Daoy (cell line): ENCODE data around the gene MAP3K14. TPM values are rescaled to one million over a fixed set of nuclear protein-coding genes. Genes with fewer than 3 reads are reported as not detected.
A peak's percentile ranks its signal among the peaks of the same experiment; 100 is the strongest.

Source experiments
- DNase-seq: peaks from one replicate; pipeline ENCODE4 v3.0.0-alpha.2; 2015; ENCODE audit warnings: low read depth
- total RNA-seq: library from RNA; depleted of rRNA; stranded (reverse); fragments of >200 nt; shearing (Covaris generic); gene quantifications from 2 replicates; pipeline ENCODE4 v1.2.3, GENCODE V29; 2014

The MAP3K14 gene
- total RNA-seq, 1 experiment from 2014 or later, result 11.3 TPM

DNA sequence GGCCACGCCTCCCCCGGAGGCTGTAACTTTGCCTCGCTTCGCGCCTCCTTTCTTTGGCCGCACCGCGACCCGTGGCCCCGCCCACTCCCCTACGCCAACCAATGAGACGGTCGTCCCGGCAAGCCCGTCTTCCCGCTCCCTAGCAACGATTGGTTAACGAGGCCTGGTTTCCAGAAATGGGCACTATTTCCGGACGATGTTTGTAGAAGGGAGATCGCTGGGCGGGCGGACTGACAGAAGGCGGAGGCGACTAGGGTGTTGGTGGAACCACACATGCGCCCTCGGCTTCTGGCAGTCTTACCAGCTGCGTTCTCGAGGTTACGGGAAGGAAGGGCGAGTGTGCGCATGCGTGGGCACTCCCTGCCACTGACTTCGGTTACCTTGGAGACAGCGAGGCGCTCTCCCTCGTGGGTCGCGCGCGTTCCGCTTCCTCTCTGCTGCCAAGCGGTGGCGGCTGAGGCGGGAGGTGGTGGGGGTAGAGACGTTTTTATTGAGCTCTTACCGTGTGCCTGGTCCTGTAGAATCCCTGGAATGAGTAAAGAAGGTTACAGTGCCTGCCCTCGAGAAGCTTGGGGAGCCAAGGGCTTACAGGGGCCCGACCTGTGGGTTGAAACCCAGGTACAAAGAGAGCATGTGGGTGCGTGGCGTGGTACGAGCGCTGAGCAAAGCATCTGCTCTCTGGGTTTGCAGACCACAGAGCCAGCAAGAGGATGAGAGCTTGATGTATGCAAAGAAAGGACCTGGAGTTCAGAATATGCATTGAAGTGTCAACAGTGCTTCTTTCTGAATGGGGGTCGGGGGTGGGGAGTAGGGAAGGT is 500 bp upstream of the MAP3K14 start:
- DNase-seq, result peak; percentile 100

DNA sequence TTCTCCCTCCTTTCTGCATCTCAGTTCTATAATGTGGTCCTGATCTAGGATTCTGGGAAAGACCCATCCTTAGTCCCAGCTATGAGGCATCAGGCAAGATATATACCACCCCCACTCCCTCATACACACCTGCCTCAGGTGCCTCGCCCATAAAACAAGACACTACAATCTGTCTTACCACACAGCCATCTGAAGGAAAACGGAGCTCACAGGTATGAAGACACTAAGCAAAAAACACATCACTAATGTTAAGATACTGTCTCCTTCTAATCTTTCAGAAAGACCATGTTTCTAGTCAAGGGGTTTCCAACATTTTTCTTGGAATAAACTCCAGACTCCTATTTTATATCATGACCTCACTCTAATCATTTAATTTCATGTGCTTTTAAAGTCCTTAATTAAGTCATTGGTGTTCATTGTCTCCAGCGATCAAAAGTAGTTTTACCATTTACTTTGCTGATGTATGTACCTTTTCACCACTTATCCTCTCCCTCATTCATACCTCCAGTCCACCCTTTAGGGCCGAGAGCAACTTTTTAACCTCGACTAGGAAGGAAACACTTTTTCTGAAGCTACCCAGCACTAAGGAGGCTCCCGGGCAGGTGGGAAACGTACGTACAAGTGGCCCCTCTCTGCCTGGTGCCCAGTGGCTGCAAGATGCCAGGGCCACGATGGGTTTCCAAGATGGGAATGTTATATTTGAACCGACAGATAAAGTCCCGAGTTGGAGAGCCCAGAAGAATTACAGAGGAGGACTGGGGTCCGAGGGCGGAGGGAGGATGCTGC is 979 bp downstream of the MAP3K14 start:
- DNase-seq, result no peak

DNA sequence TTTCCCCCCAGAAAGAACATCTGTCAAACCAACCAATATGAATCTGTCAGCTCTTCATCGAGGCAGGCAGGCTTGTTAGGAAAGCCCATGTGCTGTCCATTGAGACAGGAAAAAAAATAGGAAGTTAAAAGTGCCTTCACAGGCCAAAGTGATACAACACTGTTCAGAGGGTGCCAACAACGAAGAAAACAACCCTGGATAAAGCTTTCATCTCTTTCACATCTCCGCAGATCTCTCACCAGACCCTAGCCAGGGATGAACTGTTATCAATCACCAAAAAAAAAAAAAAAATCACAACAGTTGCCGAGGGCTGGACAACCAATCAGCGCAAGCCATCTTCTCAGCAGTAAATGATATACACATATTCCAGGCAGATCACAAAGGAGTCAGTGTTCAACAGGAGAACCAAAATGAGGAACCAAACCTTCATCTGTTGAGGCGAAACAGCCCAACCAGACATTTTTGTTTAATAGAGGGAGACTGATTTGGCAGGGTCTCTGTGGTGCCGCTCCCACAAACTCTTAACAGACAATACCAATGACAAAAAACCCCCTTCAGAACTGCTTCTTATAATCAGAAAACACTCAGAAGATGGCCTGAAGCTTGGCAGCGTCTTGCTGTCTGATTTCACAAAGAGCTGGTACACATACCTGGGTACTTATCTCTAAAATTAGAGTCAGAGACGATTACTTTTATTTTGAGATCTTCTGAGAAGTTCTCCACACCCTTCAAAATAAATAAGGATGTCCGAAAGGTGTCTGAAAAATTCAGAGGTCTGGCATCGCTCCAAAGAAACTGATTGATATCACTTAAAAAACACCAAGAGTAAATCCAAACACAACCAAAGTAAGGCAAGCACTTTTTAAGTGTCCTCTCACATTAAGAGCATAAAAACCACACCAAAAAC is 1.8 kb downstream of the MAP3K14 start:
- DNase-seq, result peak; percentile 51

DNA sequence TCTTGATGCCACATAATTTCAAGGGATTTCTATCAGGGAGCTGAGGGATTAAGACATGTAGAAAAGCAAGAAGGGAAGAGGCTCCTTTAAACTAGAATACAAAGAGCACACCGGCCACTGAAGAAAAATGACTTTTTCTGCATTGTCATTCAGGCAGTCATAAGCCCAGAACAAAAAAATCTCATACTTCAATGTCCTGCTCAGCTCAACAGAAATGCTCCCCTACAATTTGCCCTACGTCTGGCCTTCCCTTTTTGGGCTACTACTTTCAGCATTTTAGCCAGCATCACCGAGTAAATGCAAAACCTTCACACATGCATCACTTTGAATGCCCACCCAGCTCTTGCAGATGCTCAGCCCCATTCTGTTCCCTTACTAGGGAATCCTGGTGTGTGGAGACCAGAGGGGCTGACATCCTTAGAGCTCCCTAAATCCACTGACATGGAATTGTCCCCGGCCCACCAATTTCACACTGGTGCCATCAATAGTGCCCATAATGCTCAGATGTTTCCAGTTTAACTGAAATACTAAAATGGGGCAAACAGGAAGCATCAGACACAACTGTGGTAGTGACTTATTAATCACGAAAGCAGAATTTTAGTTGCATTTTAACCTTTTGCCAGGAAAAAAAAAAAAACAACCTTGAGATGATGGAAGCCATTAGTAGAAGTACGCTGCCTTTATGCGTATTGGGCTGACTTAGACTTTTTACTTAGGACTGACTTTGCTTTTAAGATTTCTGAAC is 2.7 kb downstream of the MAP3K14 start:
- DNase-seq, result no peak

DNA sequence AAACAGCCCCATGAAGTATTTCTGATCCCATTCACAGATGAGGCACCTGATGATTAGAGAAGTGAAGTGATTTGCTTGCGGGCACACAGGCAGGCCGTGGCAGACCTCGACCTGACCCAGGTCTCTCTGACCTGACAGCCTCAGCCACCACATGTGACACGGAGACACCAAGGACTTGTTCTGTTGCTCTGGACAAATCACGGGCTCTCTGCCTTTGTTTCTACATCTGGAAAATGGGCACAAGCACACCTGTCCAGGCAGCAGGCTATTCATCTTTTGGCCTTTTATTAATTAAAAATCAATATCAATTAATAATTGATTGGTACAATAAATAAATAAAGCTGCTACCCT is 3.4 kb downstream of the MAP3K14 start:
- DNase-seq, result no peak

DNA sequence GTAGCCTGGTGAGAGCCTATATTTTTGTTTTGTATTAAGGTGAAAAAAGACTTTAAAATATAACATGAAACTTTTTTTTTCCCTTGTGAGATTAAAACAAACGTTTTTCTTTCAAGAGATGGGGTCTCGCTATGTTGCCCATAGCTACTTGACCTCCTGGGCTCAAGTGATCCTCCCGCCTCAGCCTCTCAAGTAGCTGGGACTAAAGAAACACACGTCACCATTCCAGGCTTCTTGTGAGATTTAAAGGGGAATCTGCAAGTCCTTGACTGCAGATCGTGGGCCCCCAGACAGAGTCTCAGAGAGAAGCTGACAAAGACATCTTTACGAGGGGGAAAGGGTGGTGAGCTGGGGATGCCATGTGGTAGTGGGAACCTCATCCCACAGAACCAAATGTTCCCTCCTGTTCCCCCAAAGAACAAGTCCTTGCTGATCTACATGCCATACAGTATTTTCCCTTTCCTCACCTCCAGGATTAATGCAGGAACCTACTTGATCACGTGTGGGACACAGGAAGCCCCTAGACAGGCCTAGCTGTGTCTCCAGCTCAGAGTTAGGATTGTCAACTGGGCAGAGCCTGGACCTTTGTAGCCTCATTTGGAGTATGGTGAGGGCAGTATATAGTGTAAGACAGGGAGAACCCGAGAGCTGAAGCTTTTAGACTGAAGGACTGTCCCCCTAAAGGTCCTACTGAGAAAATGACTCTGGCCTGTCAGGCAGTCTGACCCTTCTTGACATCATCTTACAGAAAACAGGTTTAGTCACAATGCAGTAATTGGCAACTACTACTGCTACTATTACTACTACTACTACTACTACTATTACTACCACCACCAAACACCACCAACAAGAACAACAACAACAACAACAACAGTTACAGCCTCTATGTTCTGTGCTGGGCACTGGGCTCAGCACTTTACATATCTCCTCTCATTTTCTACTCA is 4.1 kb downstream of the MAP3K14 start:
- DNase-seq, result no peak

DNA sequence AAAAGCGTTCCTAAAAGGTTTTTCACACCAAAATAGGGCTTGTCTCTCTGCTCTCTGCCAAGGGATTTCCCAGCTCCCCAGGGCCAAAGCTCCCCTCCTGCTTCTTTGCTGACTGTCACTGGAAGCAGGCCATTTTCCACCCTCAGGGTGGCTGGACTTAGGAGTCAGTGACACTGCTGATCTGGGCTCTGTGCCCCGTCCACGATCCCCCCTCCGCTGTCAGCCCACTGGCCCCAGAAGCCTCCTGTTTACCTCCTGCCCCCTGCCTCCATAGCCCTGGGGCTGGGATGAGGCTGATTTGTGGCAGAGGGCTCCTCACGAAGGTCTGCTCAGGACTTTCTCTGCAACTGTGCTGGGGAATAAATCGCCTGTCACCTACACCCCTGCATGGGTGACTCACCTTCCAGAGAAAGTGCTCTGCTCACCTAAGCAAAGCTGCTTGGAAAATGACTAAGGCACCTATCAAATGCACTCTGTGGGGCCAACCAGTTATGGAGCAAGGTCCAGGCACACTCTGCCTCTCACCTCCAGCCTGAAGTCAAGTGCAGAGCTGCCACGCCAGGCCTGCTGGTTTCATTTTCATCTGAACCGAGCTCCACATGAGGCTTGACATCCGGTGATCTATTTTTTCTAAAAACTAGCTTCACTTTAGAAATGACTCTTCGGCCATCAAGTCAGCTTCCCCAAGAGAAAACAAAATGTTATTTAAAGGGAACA is 4.9 kb downstream of the MAP3K14 start:
- DNase-seq, result peak; percentile 87

DNA sequence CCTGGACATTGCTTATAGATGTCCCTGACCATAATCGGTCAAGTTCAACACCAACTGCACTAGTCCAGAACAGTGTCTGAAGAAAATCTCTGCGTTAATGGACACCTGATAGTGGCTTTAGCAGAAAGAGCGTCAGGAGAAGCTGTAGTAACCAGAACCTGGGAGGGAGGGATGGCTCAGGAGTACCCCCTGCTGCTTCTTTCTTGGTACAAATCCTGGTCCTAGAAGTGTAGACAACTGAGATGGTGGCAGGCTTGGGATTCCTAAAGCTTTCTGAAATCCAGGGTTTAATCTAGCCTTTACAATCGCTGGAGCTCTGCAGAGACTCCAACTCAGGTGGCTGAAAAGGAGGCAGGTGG is 5.4 kb downstream of the MAP3K14 start:
- DNase-seq, result no peak

DNA sequence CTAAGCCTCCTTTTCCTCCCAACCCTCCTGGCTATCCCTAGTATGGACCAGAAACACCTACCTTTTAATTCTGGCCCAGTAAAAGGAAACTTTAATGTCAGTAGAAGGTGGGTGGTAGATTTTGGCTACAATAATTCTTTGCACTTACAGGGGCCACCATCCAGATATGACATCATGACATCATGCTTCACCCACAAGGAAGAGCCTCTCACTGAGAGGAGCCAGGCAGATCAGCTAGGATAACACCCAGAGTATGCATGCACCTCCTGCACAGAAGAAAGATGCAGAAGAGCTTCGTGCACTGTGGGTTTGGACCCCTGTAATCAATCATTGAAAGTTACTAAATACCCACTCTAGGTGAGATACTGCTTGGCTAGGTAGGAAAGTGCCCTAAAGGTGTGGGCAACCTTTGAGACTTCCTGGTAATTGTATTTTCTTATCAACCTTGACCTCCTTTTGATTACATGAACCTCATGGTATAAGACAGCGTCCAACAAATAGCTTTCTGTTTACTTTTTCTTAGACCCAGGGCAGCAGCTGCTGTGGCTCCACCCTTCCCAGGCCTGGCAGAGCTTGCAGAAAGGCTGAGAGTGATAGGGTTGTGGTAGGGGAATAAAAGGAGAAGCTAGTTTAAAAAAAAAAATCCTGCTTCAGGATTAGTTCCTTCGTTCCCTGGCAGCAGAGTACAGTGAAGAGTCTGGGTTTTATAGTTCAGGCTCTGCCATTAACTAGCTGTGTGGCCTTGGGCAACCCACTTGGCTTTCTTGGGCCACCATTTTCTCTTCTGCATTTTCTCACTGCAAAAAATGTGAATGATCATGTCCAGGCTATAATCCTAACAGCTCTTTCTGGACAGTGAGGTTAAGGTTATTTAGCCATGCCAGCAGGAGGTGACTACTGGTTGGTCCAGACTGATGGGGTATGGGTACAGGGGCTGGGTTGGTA is 6.2 kb downstream of the MAP3K14 start:
- no peak for DNase-seq

DNA sequence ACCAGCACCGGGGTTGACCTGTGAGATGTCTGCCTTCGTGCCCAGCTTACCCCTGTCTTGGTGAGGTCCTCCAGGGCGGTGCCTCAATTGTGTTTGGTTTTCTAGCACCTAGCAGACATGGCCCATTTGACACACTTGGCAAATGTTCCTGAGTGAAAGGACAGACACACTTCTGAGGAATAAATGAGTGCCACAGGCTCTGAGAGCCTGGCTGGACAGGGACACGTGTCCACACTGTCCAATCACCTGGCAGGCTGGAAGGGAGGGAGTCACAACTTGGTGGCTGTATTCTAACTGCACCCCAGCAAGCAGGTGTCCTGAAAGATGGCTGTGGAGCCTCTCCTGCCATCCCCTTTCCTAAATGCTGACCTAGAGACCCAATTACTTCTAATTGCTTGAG is 7.4 kb downstream of the MAP3K14 start:
- DNase-seq, result no peak

DNA sequence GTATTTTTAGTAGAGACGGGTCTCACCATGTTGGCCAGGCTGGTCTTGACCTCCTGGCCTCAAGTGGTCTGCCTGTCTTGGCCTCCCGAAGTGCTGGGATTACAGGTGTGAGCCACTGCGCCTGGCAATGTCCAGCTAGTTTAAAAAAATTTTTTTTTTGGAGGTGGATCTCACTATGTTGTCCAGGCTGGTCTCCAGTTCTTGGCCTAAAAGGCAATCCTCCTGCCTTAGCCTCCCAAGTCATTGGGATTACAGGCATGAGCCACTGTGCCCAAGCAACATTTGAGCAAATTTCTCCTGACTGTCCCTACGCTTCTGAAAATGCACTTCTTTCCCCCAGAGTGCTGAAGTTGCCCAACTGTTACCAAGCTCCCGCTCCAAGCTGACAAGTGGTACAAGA is 8.0 kb downstream of the MAP3K14 start:
- DNase-seq, result no peak

DNA sequence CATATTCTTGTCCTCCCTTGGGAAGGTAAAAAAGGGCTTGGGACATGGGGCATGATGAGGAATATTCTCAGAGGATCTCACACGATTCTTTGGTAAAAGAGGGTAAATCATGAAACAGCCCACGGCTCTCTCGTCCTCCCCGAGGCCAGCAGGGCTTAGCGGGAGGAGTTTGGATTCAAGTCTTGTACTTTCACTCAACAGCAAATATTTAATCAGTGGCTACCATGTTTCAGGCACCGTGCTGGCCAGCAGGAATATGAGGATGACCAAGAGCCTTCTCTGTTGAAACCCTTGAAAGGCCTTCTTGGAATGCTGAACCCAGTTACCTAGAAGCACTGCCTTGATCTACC is 8.8 kb downstream of the MAP3K14 start:
- DNase-seq, result no peak

DNA sequence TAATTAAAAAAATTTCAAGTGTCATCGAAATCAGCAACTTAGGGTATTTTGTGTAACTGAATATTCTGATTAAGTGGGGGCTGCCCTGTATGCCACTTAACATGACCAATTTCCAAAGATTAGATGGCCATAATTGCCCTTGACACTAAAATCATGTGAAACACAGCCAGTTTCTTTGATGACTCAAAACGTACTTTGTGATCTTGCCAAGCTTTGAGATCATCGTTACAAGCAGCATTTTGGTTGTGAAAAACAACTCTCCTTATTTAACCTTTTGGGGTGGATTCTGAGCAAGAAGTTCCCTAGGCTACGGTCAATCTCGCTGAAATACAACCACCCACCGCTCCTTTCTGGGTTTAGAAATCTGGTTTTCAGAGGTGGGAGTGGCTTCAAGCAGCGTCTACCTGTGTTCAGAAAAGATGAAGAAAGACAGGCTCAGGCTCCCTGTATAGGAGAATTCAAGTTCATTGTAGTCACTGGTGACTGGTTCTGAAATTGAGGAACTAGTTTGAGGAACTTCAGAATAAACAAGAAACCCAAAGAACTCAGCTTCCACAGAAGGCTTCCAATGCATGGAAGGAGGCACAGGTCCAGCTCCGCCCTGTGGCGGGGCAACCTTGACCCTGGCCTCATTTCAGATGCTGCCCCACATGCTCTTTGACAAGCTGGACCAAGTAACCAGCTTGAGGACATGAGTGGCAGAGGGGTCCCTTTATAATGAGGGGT is 9.4 kb downstream of the MAP3K14 start:
- DNase-seq, result peak; percentile 79

DNA sequence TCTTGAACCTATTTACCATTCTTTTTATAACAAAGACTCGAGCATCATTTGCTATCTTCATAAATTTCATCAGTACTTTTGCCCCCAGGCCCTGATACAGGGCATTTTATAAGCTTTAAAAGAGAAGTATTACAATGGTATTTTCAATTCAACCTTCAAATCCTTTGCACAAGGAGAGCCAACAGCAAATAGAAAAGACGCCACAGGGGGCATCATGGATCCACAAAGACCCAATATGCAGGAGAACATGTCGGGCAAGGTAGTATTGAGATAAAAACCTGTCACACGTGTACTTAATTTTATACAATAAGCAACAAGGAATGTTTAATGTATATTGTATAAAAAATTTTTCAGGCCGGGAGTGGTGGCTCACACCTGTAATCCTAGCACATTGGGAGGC is 10.2 kb downstream of the MAP3K14 start:
- DNase-seq, result no peak

DNA sequence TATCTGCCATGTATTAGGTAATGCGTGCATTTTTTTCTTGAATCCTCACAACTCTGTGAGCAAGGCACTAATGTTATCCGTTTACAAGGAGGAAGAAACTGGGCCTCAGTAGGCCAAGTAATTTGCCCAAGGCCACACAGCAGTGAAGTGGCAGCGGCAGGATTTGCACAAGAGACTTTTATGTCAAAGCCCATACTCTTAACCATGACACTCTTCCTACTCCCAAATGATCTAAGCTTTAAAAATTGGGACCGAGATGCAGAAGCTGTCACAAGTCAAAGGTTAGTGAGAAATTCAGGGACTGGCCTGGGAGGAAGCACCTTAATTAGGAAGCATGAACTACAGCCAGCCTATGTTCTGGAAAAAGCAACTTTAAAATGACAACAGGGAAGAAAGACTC is 10.7 kb downstream of the MAP3K14 start:
- DNase-seq, result no peak

DNA sequence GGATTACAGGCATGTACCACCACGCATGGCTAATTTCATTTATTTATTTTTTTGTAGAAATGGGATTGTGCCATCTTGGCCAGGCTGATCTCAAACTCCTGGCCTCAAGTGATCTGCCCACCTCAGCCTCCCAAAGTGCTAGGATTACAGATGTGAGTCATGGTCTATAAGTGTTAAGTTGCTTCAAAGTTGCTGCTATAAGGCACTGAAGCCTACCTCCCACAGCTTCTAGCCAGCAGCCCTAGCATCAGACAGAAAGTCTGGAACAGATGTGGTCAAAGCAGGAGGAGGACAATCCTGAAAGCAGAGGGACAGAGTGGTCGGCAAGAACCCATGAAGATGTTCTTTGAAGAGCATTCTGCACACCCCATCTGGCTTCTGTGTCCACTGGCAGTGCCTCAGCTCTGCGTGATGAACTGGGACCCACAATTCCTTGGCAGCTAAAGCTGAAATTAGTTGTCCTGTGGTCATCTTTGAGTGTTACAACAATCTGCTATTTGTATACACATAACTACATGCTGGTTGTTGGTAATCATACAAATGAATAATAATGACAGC is 11.2 kb downstream of the MAP3K14 start:
- peak; percentile 85 for DNase-seq

DNA sequence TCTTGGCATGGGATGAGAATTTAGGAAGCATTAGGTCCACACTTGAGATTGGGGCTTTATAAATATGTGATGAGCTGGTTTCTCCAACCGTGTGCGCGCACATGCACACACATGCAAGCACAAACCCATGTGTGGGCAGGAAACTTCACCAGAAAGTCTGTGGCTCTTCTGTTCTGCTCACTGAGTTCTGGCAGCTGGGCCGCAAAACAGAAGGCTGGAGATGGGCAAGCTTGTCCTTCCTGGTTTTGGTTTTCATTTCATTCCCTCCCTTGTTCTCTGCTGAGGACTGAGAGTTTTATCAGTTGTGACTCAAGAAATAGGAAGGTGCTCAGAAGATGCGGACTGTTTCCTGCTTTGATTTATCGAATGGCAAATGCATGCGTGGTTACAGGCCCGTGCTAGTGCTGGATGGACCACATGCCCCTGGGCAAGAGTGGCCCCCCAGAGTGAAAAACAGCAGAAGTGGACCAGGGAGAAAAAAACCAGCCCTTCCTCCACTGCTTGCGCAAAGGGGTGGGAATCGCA is 14.1 kb downstream of the MAP3K14 start:
- peak; percentile 74 for DNase-seq
